ENCODE data around the gene TRAF4. TPM values are rescaled to one million over a fixed set of nuclear protein-coding genes. Genes with fewer than 3 reads are reported as not detected.

Gene TRAF4
- total RNA-seq, 1 experiment from 2014 or later: 104 TPM

GRCh38 chr17:28728364-28729200, 15.2 kb upstream of the TRAF4 start, which contains the start of gene NEK8:
Gene NEK8, plus strand, starts transcription at chr17:28728788. Its CDS starts 26 bp downstream, at chr17:28728814.
- Histone ChIP-seq H3K4me3 (ENCODE audit: low read length) (peak within 1 kb of the TSS; percentile 86), H3K9me2 (replicated peaks; ENCODE audit: low read length) (no peaks in the 10 kb centered on the region), H3K79me2 (ENCODE audit: low read length) (no peaks in the 10 kb centered on the region), H3K36me3 (ENCODE audit: low read depth, low read length) (peaks cover 11% of the 10 kb centered on the region; the same call in 1 of the 2 replicates), H2AFZ (ENCODE audit: low read length) (peak within 1 kb of the TSS; percentile 72), H3K9ac (ENCODE audit: low read length) (peak within 1 kb of the TSS; percentile 94), H3K27ac (ENCODE audit: low read length) (peak within 1 kb of the TSS; percentile 99), H3K27me3 (ENCODE audit: low read length) (no peaks in the 10 kb centered on the region), H4K20me1 (ENCODE audit: low read length) (peaks cover 4% of the 10 kb centered on the region; the same call in 1 of the 2 replicates), H3K9me3 (ENCODE audit: low read length) (no peaks in the 10 kb centered on the region), H3K4me1 (ENCODE audit: insufficient read depth, low read length) (peaks cover 21% of the 10 kb centered on the region), H3F3A (ENCODE audit: low read length, unreplicated experiment) (peaks cover 6% of the 10 kb centered on the region), H3K4me2 (ENCODE audit: low read length) (peak within 1 kb of the TSS; percentile 100)
- ATAC-seq: peak; percentile 37
- TF ChIP-seq, protein P1, sequence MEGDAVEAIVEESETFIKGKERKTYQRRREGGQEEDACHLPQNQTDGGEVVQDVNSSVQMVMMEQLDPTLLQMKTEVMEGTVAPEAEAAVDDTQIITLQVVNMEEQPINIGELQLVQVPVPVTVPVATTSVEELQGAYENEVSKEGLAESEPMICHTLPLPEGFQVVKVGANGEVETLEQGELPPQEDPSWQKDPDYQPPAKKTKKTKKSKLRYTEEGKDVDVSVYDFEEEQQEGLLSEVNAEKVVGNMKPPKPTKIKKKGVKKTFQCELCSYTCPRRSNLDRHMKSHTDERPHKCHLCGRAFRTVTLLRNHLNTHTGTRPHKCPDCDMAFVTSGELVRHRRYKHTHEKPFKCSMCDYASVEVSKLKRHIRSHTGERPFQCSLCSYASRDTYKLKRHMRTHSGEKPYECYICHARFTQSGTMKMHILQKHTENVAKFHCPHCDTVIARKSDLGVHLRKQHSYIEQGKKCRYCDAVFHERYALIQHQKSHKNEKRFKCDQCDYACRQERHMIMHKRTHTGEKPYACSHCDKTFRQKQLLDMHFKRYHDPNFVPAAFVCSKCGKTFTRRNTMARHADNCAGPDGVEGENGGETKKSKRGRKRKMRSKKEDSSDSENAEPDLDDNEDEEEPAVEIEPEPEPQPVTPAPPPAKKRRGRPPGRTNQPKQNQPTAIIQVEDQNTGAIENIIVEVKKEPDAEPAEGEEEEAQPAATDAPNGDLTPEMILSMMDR (conservative IDR thresholded peaks at IDR 0.05; ENCODE audit: low read depth, low read length): no peak
- TF ChIP-seq EZH2 (IDR thresholded peaks at IDR 0.05; ENCODE audit: low read length, unreplicated experiment): no peak
- TF ChIP-seq EZH2phosphoT487 (IDR thresholded peaks at IDR 0.05; ENCODE audit: borderline replicate concordance, low read length): no peak
- ChIA-PET POLR2A (ENCODE audit: unreplicated experiment) (interaction anchor here (0.7 to 2.0 kb wide), 7 partner anchors 9 to 417 kb away, joined by 3 to 51 read pairs (median 4); no protein-coding TSS in a partner anchor), CTCF (interaction anchor here (0.5 to 4.0 kb wide), 5 partner anchors 15 to 35 kb away, joined by 3 to 55 read pairs (median 9); partner anchors contain the start of gene TRAF4)
- intact Hi-C loops (cut with micrococcal nuclease): loop anchor here (10.0 kb wide), 1 partner anchor 176 kb away; the partner anchor contains the start of gene DHRS13
- DNase-seq: peak; percentile 96
- TSS peak; percentile 67 for BruUV-seq (replicated peaks)

GRCh38 chr17:28729950-28730330, 13.9 kb upstream of the TRAF4 start:
- POLR2A ChIA-PET (ENCODE audit: unreplicated experiment): interaction anchor here (0.7 kb wide), 1 partner anchor 149 kb away, joined by 5 read pairs; no protein-coding TSS in a partner anchor
- no peaks in the 10 kb centered on the region for H3K27me3 ChIP-seq (ENCODE audit: low read length)

More at GRCh38 chr17:28729950-28730330, 13.9 kb upstream of the TRAF4 start:
- Histone ChIP-seq H3K9ac (ENCODE audit: low read length) (peak overlapping the region; percentile 60; the same call in 1 of the 2 replicates), H3K27ac (ENCODE audit: low read length) (peak overlapping the region; percentile 99), H2AFZ (ENCODE audit: low read length) (no peak overlapping the region), H3K9me3 (ENCODE audit: low read length) (no peaks in the 10 kb centered on the region), H3F3A (ENCODE audit: low read length, unreplicated experiment) (peaks cover 4% of the 10 kb centered on the region), H3K79me2 (ENCODE audit: low read length) (no peaks in the 10 kb centered on the region), H3K36me3 (ENCODE audit: low read depth, low read length) (no peaks in the 10 kb centered on the region), H3K4me2 (ENCODE audit: low read length) (no peak overlapping the region), H4K20me1 (ENCODE audit: low read length) (no peaks in the 10 kb centered on the region), H3K4me1 (ENCODE audit: insufficient read depth, low read length) (peaks cover 16% of the 10 kb centered on the region), H3K4me3 (ENCODE audit: low read length) (no peak overlapping the region), H3K9me2 (replicated peaks; ENCODE audit: low read length) (no peaks in the 10 kb centered on the region)
- intact Hi-C loops (cut with micrococcal nuclease): loop anchor here (10.0 kb wide), 1 partner anchor 175 kb away; the partner anchor contains the start of gene DHRS13
- TF ChIP-seq EZH2phosphoT487 (IDR thresholded peaks at IDR 0.05; ENCODE audit: borderline replicate concordance, low read length) (no peak), EZH2 (IDR thresholded peaks at IDR 0.05; ENCODE audit: low read length, unreplicated experiment) (no peak)
- TF ChIP-seq, protein P1 (conservative IDR thresholded peaks at IDR 0.05; ENCODE audit: low read depth, low read length): no peak
- ATAC-seq: no peak
- no TSS peak for BruUV-seq (replicated peaks)
- DNase-seq: no peak
- CTCF ChIA-PET: no interaction called here

All from PC-3 (cell line).